BLaER1 treated with 17β-estradiol and CSF1 and Interleukin-3, amounts not matched to agents 10 nM and 100 nM (cell line): Measurements from ENCODE around the gene SNCAIP.
"Not testable (repeated sequence)": the region's sequence is repeated elsewhere in the genome, so short reads cannot be mapped to it uniquely, and the experiment has no call there.

Experiments
- H3K27ac ChIP-seq, 11 experiments: shearing (Covaris generic); formaldehyde crosslinking; 2 replicates each; pipeline ENCODE4 v1.8.1; 2022
- H3K27me3 ChIP-seq, 11 experiments: shearing (Covaris generic); formaldehyde crosslinking; 2 replicates each; pipeline ENCODE4 v1.8.1; 2022
- H3K36me3 ChIP-seq, 11 experiments: shearing (Covaris generic); formaldehyde crosslinking; 2 replicates each; pipeline ENCODE4 v1.8.1; 2022
- H3K4me1 ChIP-seq, 10 experiments: shearing (Covaris generic); formaldehyde crosslinking; 2 replicates each; pipeline ENCODE4 v1.8.1; 2022
- H3K4me2 ChIP-seq, 11 experiments: shearing (Covaris generic); formaldehyde crosslinking; 2 replicates each; pipeline ENCODE4 v1.8.1; 2022
- H3K4me3 ChIP-seq, 10 experiments: shearing (Covaris generic); formaldehyde crosslinking; 2 replicates each; pipeline ENCODE4 v1.8.1; 2022
- H3K9ac ChIP-seq, 11 experiments: shearing (Covaris generic); formaldehyde crosslinking; 2 replicates each; pipeline ENCODE4 v1.8.1; 2022
- H3K9me3 ChIP-seq, 11 experiments: shearing (Covaris generic); formaldehyde crosslinking; replicated peaks in 1 of 11; 2 replicates each; pipeline ENCODE4 v1.8.1; 2022
- H4K20me1 ChIP-seq, 11 experiments: shearing (Covaris generic); formaldehyde crosslinking; 2 replicates each; pipeline ENCODE4 v1.8.1; 2022
- Cebpa-rat ChIP-seq, 11 experiments: shearing (Covaris generic); IDR thresholded peaks; 2 replicates each; pipeline ENCODE4 v1.8.1; 2022

Gene SNCAIP

DNA sequence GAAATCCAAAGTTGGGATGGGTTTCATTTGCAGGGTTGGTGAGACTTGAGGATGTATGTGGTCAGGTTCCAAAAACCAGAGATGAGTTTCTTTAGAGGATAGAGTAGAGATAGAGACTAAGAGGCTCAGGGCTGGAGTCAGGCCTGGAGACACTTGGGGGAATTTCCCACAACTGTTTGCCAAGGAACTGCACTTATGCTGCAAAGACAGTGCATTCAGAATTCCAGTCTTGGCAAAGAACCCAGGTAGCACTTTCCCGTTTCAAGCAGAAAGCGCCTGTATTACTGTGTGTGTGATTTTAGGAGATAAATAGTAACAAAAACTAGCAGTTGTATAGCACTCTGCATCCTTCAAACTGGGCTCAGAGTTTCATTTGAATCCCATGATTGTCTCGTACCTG, 55.4 kb downstream of the SNCAIP start:
- no peak for TF ChIP-seq Cebpa-rat (IDR thresholded peaks at IDR 0.05)
- H4K20me1 ChIP-seq: no peaks in the 10 kb centered on the region
- peaks cover 0 to 5% (median 0%) of the 10 kb centered on the region in 10 experiments; a peak in 6 of 20 replicates for H3K4me1 ChIP-seq
- no peak overlapping the region for H3K4me3 ChIP-seq
- no peak overlapping the region for H3K4me2 ChIP-seq
- H3K27me3 ChIP-seq: no peaks in the 10 kb centered on the region
- no peak overlapping the region for H3K9ac ChIP-seq
- H3K36me3 ChIP-seq: no peaks in the 10 kb centered on the region
- H3K27ac ChIP-seq: no peak overlapping the region
- no peaks in the 10 kb centered on the region for H3K9me3 ChIP-seq

- Histone ChIP-seq H3K4me3 (no peak overlapping the region), H3K4me1 (peaks cover 0 to 5% (median 0%) of the 10 kb centered on the region in 10 experiments; a peak in 6 of 20 replicates)
Observed at GRCh38 chr5:122368510-122369251, 56.6 kb downstream of the SNCAIP start.

GRCh38 chr5:122369253-122369815, 57.3 kb downstream of the SNCAIP start:
- no peaks in the 10 kb centered on the region for H4K20me1 ChIP-seq
- H3K27me3 ChIP-seq: no peaks in the 10 kb centered on the region
- no peak overlapping the region for H3K27ac ChIP-seq
- no peaks in the 10 kb centered on the region for H3K36me3 ChIP-seq
- H3K4me3 ChIP-seq: no peak overlapping the region
- H3K4me2 ChIP-seq: peak overlapping the region in 3 of 11 experiments; percentile 21 to 35 (median 32); a peak in 4 of 22 replicates
- no peaks in the 10 kb centered on the region for H3K9me3 ChIP-seq
- TF ChIP-seq Cebpa-rat (IDR thresholded peaks at IDR 0.05): no peak
- no peak overlapping the region for H3K9ac ChIP-seq
- H3K4me1 ChIP-seq: peaks cover 0 to 5% (median 0%) of the 10 kb centered on the region in 10 experiments; a peak in 6 of 20 replicates

More at GRCh38 chr5:122368510-122369251, 56.6 kb downstream of the SNCAIP start:
- Histone ChIP-seq H3K36me3 (no peaks in the 10 kb centered on the region), H4K20me1 (no peaks in the 10 kb centered on the region), H3K9ac (no peak overlapping the region), H3K27ac (no peak overlapping the region), H3K4me2 (no peak overlapping the region), H3K9me3 (no peaks in the 10 kb centered on the region), H3K27me3 (no peaks in the 10 kb centered on the region)
- no peak for TF ChIP-seq Cebpa-rat (IDR thresholded peaks at IDR 0.05)

GRCh38 chr5:122371511-122372151, 59.6 kb downstream of the SNCAIP start:
- H3K4me3 ChIP-seq: no peak overlapping the region
- H3K9me3 ChIP-seq: no peaks in the 10 kb centered on the region
- H3K36me3 ChIP-seq: no peaks in the 10 kb centered on the region
- H3K4me2 ChIP-seq: no peak overlapping the region
- no peak for TF ChIP-seq Cebpa-rat (IDR thresholded peaks at IDR 0.05)
- H3K27me3 ChIP-seq: no peaks in the 10 kb centered on the region
- H4K20me1 ChIP-seq: no peaks in the 10 kb centered on the region
- peaks cover 0 to 5% (median 0%) of the 10 kb centered on the region in 10 experiments; a peak in 6 of 20 replicates for H3K4me1 ChIP-seq
- no peak overlapping the region for H3K27ac ChIP-seq
- no peak overlapping the region for H3K9ac ChIP-seq

GRCh38 chr5:122374110-122374509, 62.1 kb downstream of the SNCAIP start:
- no peak overlapping the region for H3K9ac ChIP-seq
- no peaks in the 10 kb centered on the region for H3K9me3 ChIP-seq
- no peak overlapping the region for H3K27ac ChIP-seq
- no peaks in the 10 kb centered on the region for H3K27me3 ChIP-seq
- peaks cover 0 to 5% (median 0%) of the 10 kb centered on the region in 10 experiments; a peak in 6 of 20 replicates for H3K4me1 ChIP-seq
- no peak for TF ChIP-seq Cebpa-rat (IDR thresholded peaks at IDR 0.05)
- H3K36me3 ChIP-seq: no peaks in the 10 kb centered on the region
- no peak overlapping the region for H3K4me2 ChIP-seq
- no peaks in the 10 kb centered on the region for H4K20me1 ChIP-seq
- H3K4me3 ChIP-seq: no peak overlapping the region

- no peaks in the 10 kb centered on the region for H3K27me3 ChIP-seq
- no peaks in the 10 kb centered on the region for H3K9me3 ChIP-seq
- H3K27ac ChIP-seq: no peak overlapping the region
- no peak overlapping the region for H3K4me3 ChIP-seq
- no peak for TF ChIP-seq Cebpa-rat (IDR thresholded peaks at IDR 0.05)
- no peaks in the 10 kb centered on the region for H3K4me1 ChIP-seq
- no peaks in the 10 kb centered on the region for H3K36me3 ChIP-seq
- no peak overlapping the region for H3K4me2 ChIP-seq
- no peaks in the 10 kb centered on the region for H4K20me1 ChIP-seq
- no peak overlapping the region for H3K9ac ChIP-seq
Observed at GRCh38 chr5:122375801-122376200, 63.8 kb downstream of the SNCAIP start.

DNA sequence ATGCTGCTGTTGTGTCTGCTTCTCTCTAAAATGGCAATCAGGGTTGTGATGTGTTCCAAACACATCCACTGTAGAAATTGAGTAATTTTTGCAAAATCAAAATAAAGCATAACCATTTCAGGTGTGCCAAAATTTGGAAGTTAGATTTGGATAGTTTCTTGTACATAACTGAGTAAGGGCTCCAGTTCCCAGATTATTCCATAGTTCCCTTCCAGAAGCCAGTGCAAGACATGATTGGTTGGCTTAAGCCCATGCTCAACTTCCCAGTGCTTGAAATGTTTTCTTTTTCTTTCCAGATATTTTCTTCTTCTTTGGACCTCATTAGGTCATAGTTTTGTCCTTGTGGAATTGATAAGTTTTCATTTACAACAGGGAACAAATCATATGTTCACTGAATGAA, 64.2 kb downstream of the SNCAIP start:
- Histone ChIP-seq H3K36me3 (no peaks in the 10 kb centered on the region), H3K27ac (no peak overlapping the region), H4K20me1 (no peaks in the 10 kb centered on the region), H3K4me2 (no peak overlapping the region), H3K9me3 (no peaks in the 10 kb centered on the region), H3K4me3 (no peak overlapping the region), H3K4me1 (no peaks in the 10 kb centered on the region), H3K27me3 (no peaks in the 10 kb centered on the region), H3K9ac (no peak overlapping the region)
- TF ChIP-seq Cebpa-rat (IDR thresholded peaks at IDR 0.05): no peak

DNA sequence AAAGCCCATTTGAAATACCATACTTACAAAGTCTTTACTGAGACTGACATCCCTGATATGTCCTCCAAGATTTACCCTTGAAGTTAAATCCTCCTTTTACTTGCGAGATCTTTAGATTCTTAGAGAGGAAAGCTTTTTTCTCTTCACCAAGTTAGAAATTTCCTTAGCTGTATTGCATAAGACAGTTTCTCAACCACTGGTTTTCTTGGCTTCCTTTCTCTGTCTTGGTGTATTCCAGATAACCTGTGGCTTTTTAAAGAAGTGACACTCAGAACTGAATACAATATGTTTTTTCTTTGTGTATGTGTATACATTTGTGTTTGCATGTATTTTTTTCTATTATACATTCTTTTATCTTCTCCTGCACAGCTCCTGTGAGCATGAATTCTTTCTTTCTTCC, 65.0 kb downstream of the SNCAIP start:
- H3K9me3 ChIP-seq: no peaks in the 10 kb centered on the region
- no peak overlapping the region for H3K4me2 ChIP-seq
- no peak for TF ChIP-seq Cebpa-rat (IDR thresholded peaks at IDR 0.05)
- no peaks in the 10 kb centered on the region for H3K36me3 ChIP-seq
- no peaks in the 10 kb centered on the region for H3K27me3 ChIP-seq
- H3K9ac ChIP-seq: no peak overlapping the region
- no peaks in the 10 kb centered on the region for H3K4me1 ChIP-seq
- no peaks in the 10 kb centered on the region for H4K20me1 ChIP-seq
- H3K27ac ChIP-seq: no peak overlapping the region
- H3K4me3 ChIP-seq: no peak overlapping the region

DNA sequence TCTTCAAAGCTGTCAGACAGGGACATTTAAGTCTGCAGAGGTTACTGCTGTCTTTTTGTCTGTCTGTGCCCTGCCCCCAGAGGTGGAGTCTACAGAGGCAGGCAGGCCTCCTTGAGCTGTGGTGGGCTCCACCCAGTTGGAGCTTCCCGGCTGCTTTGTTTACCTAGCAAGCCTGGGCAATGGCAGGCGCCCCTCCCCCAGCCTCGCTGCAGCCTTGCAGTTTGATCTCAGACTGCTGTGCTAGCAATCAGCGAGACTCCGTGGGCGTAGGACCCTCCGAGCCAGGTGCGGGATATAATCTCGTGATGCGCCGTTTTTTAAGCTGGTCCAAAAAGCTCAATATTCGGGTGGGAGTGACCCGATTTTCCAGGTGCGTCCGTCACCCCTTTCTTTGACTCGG, 70.9 kb downstream of the SNCAIP start:
- not testable (repeated sequence) for H3K9ac ChIP-seq, H4K20me1 ChIP-seq, H3K4me1 ChIP-seq

More for the DNA sequence above, 70.9 kb downstream of the SNCAIP start:
- H3K36me3 ChIP-seq, H3K4me2 ChIP-seq, H3K4me3 ChIP-seq, H3K27ac ChIP-seq, H3K9me3 ChIP-seq, H3K27me3 ChIP-seq: not testable (repeated sequence)
